Brain microvascular endothelial cell (primary cell): ENCODE measurements around the gene THBD.

Source experiments
- DNase-seq: peaks from one replicate; pipeline ENCODE4 v3.0.0-alpha.2; 2020
- H3K27ac ChIP-seq: fragments of 250-450 bp; sonication (Bioruptor Pico); 2 replicates; pipeline ENCODE4 v1.5.1; 2020; ENCODE audit warnings: mild to moderate bottlenecking, moderate library complexity
- H3K27me3 ChIP-seq: fragments of 250-450 bp; sonication (Bioruptor Pico); replicated peaks from 2 replicates; pipeline ENCODE4 v1.5.1; 2020; ENCODE audit warnings: mild to moderate bottlenecking
- H3K36me3 ChIP-seq: fragments of 250-450 bp; sonication (Bioruptor Pico); replicated peaks from 2 replicates; pipeline ENCODE4 v1.5.1; 2020; ENCODE audit warnings: mild to moderate bottlenecking
- H3K4me3 ChIP-seq: 2 replicates; pipeline ENCODE4 v1.5.1; 2011; ENCODE audit warnings: low read depth, mild to moderate bottlenecking, control low read depth, low read length, moderate library complexity
- CTCF ChIP-seq: IDR thresholded peaks from 2 replicates; pipeline ENCODE4 v1.5.1; 2011; ENCODE audit warnings: low read depth, mild to moderate bottlenecking, moderate library complexity, low read length, control low read depth, inconsistent platforms; ENCODE audit errors: missing control alignments
- in situ Hi-C: cut with HindIII; loops from 2 replicates; pipeline ENCODE4 v1.10.0; 2017; ENCODE audit warnings: low sequenced_read_pairs, low pct_ligation_motif_present

The THBD gene

GRCh38 chr20:23019403-23019802 lies 30.1 kb downstream of the THBD start:
- H3K27me3 ChIP-seq = no peaks in the 10 kb centered on the region
- no peak for DNase-seq
- H3K4me3 ChIP-seq = no peak overlapping the region
- no peaks in the 10 kb centered on the region for H3K36me3 ChIP-seq
- in situ Hi-C loops = no loop called here
- no peak for TF ChIP-seq CTCF
- no peak overlapping the region for H3K27ac ChIP-seq

- Histone ChIP-seq H3K36me3 (no peaks in the 10 kb centered on the region), H3K4me3 (no peak overlapping the region), H3K27me3 (no peaks in the 10 kb centered on the region), H3K27ac (no peak overlapping the region)
- TF ChIP-seq CTCF = no peak
- in situ Hi-C loops = no loop called here
- DNase-seq = no peak
Observed at GRCh38 chr20:23018941-23019340, 30.5 kb downstream of the THBD start.

- in situ Hi-C loops = no loop called here
- no peak for DNase-seq
- no peak for TF ChIP-seq CTCF
Observed at GRCh38 chr20:23018432-23018831, 31.0 kb downstream of the THBD start.

GRCh38 chr20:23017516-23017915 lies 32.0 kb downstream of the THBD start:
- no peaks in the 10 kb centered on the region for H3K36me3 ChIP-seq
- in situ Hi-C loops = no loop called here
- H3K27ac ChIP-seq = no peak overlapping the region
- DNase-seq = no peak
- H3K4me3 ChIP-seq = no peak overlapping the region
- no peak for TF ChIP-seq CTCF
- H3K27me3 ChIP-seq = no peaks in the 10 kb centered on the region

More at GRCh38 chr20:23018432-23018831, 31.0 kb downstream of the THBD start:
- Histone ChIP-seq H3K27ac (no peak overlapping the region), H3K4me3 (no peak overlapping the region), H3K36me3 (no peaks in the 10 kb centered on the region), H3K27me3 (no peaks in the 10 kb centered on the region)

GRCh38 chr20:23013429-23013828 lies 36.0 kb downstream of the THBD start:
- Histone ChIP-seq H3K27me3 (no peaks in the 10 kb centered on the region), H3K36me3 (no peaks in the 10 kb centered on the region), H3K4me3 (no peak overlapping the region), H3K27ac (no peak overlapping the region)
- no peak for DNase-seq
- no peak for TF ChIP-seq CTCF
- in situ Hi-C loops = no loop called here

GRCh38 chr20:23011008-23011721 lies 38.3 kb downstream of the THBD start:
- Histone ChIP-seq H3K27ac (no peak overlapping the region), H3K27me3 (no peaks in the 10 kb centered on the region), H3K36me3 (no peaks in the 10 kb centered on the region), H3K4me3 (no peak overlapping the region)
- no peak for DNase-seq
- TF ChIP-seq CTCF = no peak
- in situ Hi-C loops = no loop called here
